ENCODE results near the gene ADGRG2. TPM values are rescaled to one million over a fixed set of nuclear protein-coding genes. Genes with fewer than 3 reads are reported as not detected.

The ADGRG2 gene
- polyA plus RNA-seq, 1 donor from 2014 or later: 0.05 TPM

DNA sequence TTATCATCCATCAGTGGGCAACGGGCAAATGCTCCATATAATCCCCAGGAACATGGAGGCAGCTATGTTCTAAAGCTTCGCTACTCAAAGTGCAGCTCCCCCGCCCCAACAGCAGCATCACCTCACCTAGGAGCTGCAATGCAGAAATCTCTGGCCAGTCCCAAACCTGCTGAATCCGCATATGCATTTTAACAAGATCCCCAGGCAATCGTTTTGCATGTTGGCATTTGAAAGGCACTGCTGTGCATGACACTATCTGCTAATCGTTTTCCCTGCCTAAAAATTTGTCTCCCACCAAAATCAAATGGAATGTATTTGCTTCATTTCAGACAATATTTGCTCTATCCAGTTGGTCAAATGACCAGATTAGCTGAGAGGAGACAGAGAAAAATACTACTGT lies 15.2 kb downstream of the ADGRG2 start:
- no peaks in the 10 kb centered on the region for H3K79me2 ChIP-seq (replicated peaks; ENCODE audit: insufficient read depth, low read length)
- H3K9ac ChIP-seq (ENCODE audit: low read length): no peak overlapping the region
- no peaks in the 10 kb centered on the region for H3K9me2 ChIP-seq (ENCODE audit: insufficient read depth, low read length)
- TF ChIP-seq EZH2 (IDR thresholded peaks at IDR 0.05; ENCODE audit: borderline replicate concordance, insufficient read depth, low read length, poor library complexity, severe bottlenecking): no peak
- no peak for TF ChIP-seq CTCF (IDR thresholded peaks at IDR 0.05; ENCODE audit: poor library complexity, severe bottlenecking)
- TF ChIP-seq SMC3 (conservative IDR thresholded peaks at IDR 0.05; ENCODE audit: poor library complexity): no peak
- TF ChIP-seq EP300 (conservative IDR thresholded peaks at IDR 0.05; ENCODE audit: poor library complexity, severe bottlenecking): no peak
- no peak for TF ChIP-seq TAF1 (IDR thresholded peaks at IDR 0.05; ENCODE audit: low read depth)
- no peak for TF ChIP-seq RAD21 (conservative IDR thresholded peaks at IDR 0.05)
- no peak for TF ChIP-seq POLR2AphosphoS5 (IDR thresholded peaks at IDR 0.05)
- no peak for TF ChIP-seq MXI1 (conservative IDR thresholded peaks at IDR 0.05; ENCODE audit: poor library complexity, severe bottlenecking)
- no peak for TF ChIP-seq REST (IDR thresholded peaks at IDR 0.05; ENCODE audit: borderline replicate concordance)
- no peaks in the 10 kb centered on the region for H3K36me3 ChIP-seq (ENCODE audit: insufficient read depth, low read length)
- no peaks in the 10 kb centered on the region for H3K9me3 ChIP-seq (ENCODE audit: low read length)
- H3K27me3 ChIP-seq (ENCODE audit: insufficient read depth, low read depth, low read length): no peaks in the 10 kb centered on the region
- H3K4me3 ChIP-seq (ENCODE audit: low read length): no peak overlapping the region
- H3F3A ChIP-seq (ENCODE audit: insufficient read depth, low read length, poor library complexity, severe bottlenecking): no peaks in the 10 kb centered on the region
- H3K27ac ChIP-seq (ENCODE audit: low read length): no peak overlapping the region
- no peak overlapping the region for H2AFZ ChIP-seq (ENCODE audit: low read depth, low read length)
- H3K4me2 ChIP-seq (ENCODE audit: low read length): no peak overlapping the region
- no peaks in the 10 kb centered on the region for H4K20me1 ChIP-seq (ENCODE audit: insufficient read depth)

DNA sequence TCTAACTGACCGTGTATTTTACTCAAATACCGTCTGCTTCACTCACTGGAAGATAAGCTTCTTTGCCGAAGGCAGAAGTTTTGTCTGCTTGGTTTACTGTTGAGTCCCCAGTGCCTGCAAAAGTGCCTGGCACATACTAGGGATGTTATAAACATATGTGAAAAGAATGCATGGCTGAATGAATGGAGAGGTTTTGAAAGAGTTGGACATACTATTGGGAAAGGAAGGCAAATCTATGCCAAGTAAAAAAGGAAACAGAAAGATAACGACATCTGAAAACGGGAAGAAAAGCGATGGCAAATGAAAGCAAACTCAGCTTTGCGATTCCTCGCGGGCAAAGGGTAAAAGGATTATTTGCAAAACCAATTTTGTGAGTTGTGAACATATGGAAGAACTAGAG lies 21.7 kb downstream of the ADGRG2 start:
- no peak overlapping the region for H3K9ac ChIP-seq (ENCODE audit: low read length)
- H3K36me3 ChIP-seq (ENCODE audit: insufficient read depth, low read length): no peaks in the 10 kb centered on the region
- no peak overlapping the region for H2AFZ ChIP-seq (ENCODE audit: low read depth, low read length)
- H3F3A ChIP-seq (ENCODE audit: insufficient read depth, low read length, poor library complexity, severe bottlenecking): no peaks in the 10 kb centered on the region
- no peaks in the 10 kb centered on the region for H4K20me1 ChIP-seq (ENCODE audit: insufficient read depth)
- no peaks in the 10 kb centered on the region for H3K79me2 ChIP-seq (replicated peaks; ENCODE audit: insufficient read depth, low read length)
- H3K4me2 ChIP-seq (ENCODE audit: low read length): no peak overlapping the region
- no peaks in the 10 kb centered on the region for H3K9me2 ChIP-seq (ENCODE audit: insufficient read depth, low read length)
- no peaks in the 10 kb centered on the region for H3K27me3 ChIP-seq (ENCODE audit: insufficient read depth, low read depth, low read length)
- H3K27ac ChIP-seq (ENCODE audit: low read length): no peak overlapping the region
- TF ChIP-seq MXI1 (conservative IDR thresholded peaks at IDR 0.05; ENCODE audit: poor library complexity, severe bottlenecking) (no peak), EP300 (conservative IDR thresholded peaks at IDR 0.05; ENCODE audit: poor library complexity, severe bottlenecking) (no peak), POLR2AphosphoS5 (IDR thresholded peaks at IDR 0.05) (no peak), RAD21 (conservative IDR thresholded peaks at IDR 0.05) (no peak), REST (IDR thresholded peaks at IDR 0.05; ENCODE audit: borderline replicate concordance) (no peak), SMC3 (conservative IDR thresholded peaks at IDR 0.05; ENCODE audit: poor library complexity) (no peak), CTCF (IDR thresholded peaks at IDR 0.05; ENCODE audit: poor library complexity, severe bottlenecking) (no peak), TAF1 (IDR thresholded peaks at IDR 0.05; ENCODE audit: low read depth) (no peak), EZH2 (IDR thresholded peaks at IDR 0.05; ENCODE audit: borderline replicate concordance, insufficient read depth, low read length, poor library complexity, severe bottlenecking) (no peak)
- no peaks in the 10 kb centered on the region for H3K9me3 ChIP-seq (ENCODE audit: low read length)
- no peak overlapping the region for H3K4me3 ChIP-seq (ENCODE audit: low read length)
